Ramos (cell line): ENCODE data around the gene NEDD4L.

Experiments used
- in situ Hi-C: fragments of 300-500 bp; cut with MboI; formaldehyde crosslinking; loops from one replicate; pipeline ENCODE4 v1.14.3; 2022; ENCODE audit warnings: low sequenced_read_pairs; ENCODE audit not compliant: unreplicated experiment

The NEDD4L gene

DNA sequence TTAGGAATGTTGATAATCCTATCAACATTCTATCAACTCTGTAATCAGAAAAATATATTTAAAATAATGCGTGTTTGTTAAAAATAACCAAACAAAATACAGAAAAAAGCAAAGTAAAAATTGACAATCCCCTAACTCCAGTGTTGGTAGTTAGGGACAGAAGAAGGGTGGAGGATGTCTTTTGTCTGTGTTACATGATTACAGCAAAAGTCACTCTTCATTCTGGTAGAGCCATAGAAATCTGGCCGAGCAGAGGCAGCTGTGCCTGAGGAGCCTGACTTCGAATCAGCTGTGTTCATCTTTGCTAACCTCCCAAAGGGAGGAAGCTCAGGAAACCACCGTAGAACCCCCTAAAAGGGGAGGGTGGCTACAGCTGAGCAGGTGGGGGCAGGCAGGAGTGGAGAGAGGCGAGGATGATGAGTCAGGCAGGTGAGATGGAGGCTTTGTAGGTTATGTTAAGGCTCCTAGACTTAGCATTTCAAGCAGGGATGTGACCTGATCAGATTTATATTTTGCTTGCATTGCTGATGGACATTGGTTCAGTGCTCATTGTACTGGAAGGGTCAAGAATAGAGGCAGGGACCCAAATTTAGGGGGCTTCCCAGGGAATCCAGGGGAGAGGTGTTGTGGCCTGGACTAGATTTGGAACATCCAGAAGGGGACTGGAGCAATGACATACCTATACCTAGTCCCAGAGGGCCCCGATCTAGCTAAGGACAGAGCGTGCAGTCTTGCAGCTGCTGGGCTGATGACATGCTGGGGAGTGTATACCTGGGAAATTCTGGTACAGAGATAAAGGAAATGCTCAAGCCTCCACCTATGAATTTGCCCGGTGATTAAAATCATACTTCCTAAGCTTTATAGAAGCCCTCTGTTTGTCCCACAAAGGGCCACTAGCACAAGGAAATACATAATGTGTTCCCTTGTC, 95.7 kb downstream of the NEDD4L start:
- in situ Hi-C loops, result loop anchor here (25.0 kb wide), 1 partner anchor 102 kb away; the partner anchor contains the start of gene NEDD4L

DNA sequence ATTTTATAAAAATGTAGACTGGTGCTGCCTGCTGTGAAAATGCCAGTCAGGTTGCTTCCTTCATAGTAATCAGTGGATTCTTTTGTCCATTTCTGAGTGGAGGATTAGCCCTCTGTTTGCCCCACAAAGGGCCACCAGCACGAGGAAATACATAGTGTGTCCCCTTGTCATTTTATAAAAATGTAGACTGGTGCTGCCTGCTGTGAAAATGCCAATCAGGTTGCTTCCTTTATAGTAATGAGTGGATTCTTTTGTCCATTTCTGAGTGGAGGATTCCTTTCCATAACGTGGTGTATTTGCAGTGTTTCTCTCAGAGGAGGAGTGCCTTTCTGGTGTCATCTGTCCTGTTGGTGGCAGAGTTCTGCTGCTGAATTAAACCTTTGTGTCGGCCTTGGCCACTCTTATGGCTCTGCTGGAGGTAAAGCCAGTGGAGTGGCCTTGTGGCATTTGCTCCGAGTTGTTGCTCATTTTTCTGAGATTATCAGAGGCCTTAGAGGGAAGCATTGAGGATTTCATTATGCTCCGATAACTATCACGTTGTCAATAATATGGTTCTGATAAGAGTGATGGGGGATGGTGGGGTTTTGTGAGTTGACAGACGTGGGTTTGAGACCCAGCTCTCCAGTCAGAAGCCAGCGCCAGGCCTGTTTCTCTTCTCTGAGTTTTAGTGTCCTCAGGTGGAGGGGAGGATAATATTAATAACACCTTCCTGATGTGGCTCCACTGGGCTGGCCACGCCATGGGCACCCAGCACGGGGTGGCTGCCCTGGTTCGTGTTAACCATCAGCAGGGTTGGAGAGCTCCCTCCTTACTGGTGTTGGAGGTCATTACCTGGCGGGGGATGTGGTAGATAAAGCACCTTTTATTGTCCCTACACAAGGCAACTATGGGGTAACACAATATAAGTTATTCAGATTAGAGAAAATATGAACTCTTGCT, 96.6 kb downstream of the NEDD4L start:
- in situ Hi-C loops, result loop anchor here (25.0 kb wide), 1 partner anchor 103 kb away; the partner anchor contains the start of gene NEDD4L

DNA sequence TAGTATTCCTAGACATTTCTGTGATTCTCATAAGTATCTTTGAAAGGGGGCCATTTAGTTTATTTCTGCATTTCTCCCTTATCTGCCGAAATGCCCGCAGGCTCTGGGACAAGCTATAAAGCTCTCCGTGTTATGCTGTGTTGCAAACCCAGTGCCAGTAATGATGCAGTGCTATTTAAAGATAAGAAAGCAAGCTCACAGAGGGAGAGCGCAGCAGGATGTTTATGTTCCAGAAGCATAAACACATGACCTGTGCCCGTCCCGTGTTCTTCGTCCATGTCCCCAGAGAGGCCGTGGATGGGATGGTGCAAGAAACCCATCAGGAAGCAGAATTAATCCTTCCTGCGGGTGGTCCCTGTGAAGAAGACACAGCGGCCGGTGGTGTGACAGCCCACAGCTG, 99.4 kb downstream of the NEDD4L start:
- in situ Hi-C loops, result loop anchor here (25.0 kb wide), 1 partner anchor 106 kb away; the partner anchor contains the start of gene NEDD4L

DNA sequence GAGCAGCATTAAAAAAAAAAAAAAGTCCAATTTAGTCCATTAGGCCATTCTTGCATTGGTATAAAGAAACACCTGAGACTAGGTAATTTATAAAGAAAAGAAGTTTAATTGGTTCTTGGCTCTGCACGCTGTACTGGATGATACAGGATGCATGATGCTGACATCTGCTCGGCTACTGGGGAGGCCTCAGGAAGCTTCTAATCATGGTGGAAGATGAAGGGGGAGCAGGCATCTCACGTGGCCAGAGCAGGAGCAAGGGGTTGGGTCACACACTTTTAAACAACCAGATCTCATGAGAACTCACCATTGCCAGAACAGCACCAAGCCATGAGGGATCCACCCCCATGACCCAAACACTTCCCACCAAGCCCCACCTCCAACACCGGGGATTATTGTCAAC, 100.1 kb downstream of the NEDD4L start:
- in situ Hi-C loops, result loop anchor here (25.0 kb wide), 1 partner anchor 107 kb away; the partner anchor contains the start of gene NEDD4L

DNA sequence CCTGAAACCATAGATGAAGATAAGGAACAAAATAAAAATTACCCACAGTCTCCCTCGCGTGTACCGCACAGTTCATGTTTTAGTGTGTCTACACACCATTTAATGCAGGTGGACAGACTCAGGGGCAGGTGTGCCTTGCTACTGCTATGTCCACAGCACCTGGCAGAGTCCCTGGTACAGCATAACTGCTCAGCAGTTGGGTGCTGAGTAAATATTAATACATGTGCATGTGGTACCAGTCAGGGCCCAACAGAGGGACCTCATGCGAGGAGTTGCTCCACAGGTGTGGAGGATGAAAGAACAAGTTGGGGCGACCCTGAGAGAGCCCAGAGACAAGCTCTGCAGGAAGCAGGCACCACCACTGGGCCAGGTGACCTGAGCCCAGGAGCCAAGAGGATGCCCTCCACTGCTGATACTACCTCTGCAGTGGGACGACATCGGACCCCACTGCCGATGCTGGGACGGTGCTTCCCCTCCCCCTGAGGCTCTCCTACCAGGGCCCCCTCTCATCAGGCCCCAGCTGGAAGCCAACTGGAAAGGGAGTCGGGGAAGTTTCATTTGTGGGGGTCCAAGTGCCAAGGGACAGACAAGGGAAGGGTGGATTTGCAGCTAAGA, 100.8 kb downstream of the NEDD4L start:
- in situ Hi-C loops, result loop anchor here (25.0 kb wide), 1 partner anchor 107 kb away; the partner anchor contains the start of gene NEDD4L

DNA sequence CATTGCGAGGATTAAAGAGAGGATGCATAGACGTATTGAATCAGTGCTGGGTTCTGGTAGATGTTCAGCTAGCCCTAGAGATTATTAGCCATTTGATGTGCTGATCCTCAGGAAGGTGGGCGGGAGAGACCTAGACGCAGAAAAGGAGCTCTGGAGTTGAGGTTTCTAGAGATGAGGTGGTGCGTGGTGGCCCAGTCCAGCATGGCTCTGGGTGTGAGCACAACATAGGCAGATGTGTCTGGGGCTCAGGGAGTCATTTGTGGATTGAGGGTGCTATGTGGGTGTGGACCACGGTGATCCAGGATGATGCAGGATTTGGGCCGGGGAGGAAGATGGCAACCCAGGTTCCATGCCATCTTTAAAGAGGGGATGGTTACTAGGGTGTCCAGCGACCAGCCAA, 102.1 kb downstream of the NEDD4L start:
- in situ Hi-C loops, result loop anchor here (25.0 kb wide), 1 partner anchor 109 kb away; the partner anchor contains the start of gene NEDD4L

DNA sequence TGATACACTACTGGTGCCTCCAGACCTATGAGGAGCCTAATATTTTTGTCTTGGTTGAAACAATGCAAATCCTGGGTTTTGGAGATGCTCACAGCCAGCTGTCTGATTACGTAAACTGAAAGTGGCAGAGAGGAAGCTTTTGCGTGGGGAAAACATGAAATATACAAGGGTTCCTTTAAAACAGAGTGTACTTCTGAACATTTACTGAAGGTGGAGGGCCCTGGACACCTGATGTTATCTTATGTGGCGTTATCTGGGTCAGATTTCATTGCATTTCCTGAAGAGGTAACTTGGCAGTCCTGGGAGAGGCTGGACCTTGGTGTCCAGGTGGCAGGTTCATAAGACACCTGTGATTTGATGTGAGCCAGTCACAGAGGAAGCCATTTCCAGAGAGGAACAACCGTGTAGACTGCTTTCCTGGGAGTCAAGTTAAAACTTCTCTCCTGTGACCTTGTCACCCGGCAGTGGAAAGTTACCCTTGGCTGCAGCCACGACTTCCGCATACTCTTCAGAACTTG, 105.0 kb downstream of the NEDD4L start:
- in situ Hi-C loops, result loop anchor here (25.0 kb wide), 1 partner anchor 112 kb away; the partner anchor contains the start of gene NEDD4L

DNA sequence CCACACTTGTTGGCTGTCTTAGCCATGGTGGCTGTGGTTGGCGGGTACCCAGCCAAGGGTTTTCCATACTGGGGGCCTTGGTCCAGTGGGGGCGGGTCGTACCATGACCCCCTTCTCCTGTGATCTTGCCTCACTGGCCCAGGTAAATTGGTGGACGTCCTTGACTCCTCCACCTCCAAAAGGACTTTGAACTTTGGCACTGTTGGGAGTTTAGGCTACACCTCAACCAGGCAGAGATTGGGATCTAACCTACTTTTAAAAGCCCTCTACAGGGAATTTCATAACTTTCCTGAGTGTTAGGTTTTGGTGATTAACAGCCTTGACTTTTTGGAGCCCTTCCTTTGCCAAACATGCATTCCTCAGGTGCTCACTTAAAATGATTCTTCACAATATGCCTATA, 106.7 kb downstream of the NEDD4L start:
- in situ Hi-C loops, result no loop called here

DNA sequence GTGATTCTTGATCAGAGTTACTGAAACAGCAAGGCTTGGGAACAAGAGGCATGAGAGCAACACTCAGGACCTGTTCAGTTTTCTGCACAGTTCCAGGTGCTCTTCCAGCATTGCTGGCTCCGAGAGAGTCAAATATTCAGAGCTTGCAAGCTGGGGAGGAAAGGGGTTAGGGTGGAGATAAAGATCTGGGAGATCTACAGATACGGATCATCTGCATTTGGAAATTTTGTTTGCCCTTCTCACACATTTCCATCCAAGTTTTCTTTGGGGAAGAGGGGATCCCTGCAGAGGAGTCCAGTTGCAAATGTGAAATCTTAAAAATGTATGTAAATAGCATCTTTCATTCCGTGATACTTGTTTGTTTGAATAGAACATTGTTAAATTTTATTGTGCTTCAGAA, 108.2 kb downstream of the NEDD4L start:
- in situ Hi-C loops, result no loop called here

DNA sequence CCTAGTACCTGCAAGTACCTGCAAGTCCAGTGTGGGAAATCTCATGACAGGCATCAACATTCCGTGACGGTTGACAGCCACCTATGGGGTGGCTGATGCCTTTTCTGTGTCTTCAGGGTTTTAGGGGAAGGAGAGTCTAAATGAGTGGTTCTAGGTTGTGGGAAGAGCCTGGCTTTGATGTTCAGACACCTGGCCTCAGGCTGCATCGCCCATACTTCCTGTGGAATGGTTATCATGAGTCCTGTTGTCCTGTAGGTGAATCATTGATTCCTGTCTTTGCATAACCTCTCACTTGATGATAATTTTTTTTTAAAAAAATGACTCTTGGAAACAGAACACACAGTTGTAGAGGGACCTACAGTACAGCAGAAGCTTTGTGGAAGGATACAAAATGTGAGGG, 108.9 kb downstream of the NEDD4L start:
- in situ Hi-C loops, result no loop called here

DNA sequence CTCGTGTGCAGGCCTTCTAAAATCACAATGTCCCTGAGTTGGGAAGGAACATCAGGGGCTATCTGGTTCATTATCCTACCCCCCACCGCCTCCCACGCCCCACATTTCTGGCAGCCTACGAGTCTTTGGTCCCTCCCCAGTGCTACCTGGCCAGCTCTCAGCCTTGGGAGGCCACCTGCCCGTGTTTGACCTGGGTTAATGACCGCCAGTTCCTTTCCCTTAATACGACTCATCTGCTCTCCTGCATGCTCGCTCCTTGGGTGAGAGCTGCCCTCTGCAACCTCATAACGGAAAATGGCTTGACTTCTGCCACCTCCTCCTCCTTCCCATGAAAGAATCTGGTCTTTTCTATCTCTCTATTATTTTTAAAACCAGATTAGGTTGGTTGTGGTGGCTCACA, 112.5 kb downstream of the NEDD4L start:
- in situ Hi-C loops, result no loop called here

DNA sequence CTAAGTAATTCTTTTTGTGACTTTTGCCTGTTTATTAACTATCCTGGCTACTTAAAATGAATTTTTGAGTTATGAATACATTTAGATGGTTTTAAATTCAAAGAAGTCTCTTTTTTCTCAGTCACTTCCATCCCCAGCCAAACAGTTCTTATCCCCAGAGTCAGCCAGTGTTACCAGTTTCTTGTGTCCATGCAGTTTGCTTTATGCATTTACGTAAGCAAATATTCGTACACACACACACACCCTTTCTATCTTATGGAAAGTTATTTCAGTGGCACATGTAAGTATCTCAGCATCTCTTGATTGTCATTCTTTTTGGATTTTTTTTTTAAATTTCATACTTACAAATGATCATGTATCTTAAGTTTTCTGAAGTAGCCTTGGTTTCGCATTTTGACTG, 113.2 kb downstream of the NEDD4L start:
- in situ Hi-C loops, result no loop called here

DNA sequence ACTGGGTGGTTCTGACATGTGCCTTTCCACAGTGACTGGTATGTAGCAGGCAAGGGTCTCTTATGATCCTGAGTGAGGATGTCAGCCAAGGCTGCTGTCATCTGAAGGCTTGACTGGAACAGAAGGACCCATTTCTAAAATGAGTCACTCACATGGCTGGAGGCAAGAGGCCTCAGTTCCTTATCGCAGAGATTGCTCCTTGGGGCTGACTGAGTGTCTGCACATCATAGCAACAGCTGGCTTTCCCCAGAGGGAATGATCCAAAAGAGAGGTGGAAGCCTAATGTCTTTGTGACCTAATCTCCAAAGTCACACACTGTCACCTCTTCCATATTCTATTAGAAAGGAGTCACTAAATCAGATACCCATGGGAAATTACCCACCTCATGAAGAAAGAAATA, 114.0 kb downstream of the NEDD4L start:
- in situ Hi-C loops, result no loop called here

DNA sequence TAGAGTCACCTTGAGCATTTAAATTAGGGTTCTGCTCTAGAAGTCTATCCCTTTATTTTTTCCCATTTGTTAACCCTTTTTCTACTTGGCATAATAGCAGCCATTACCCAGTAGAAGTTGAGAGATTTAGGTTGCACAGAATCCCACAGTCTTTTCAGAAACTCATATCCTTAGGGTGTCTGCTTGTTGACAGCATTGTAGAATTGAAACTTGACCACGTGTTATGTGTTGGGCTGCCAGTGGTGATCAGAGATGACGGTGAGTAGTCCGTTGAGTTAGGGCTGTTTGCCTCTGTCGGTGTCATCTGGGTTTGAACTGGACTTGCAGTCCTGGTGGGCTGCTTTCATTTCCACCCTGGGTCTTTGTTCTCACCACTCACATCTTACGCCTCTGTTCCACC, 114.4 kb downstream of the NEDD4L start:
- in situ Hi-C loops, result no loop called here

DNA sequence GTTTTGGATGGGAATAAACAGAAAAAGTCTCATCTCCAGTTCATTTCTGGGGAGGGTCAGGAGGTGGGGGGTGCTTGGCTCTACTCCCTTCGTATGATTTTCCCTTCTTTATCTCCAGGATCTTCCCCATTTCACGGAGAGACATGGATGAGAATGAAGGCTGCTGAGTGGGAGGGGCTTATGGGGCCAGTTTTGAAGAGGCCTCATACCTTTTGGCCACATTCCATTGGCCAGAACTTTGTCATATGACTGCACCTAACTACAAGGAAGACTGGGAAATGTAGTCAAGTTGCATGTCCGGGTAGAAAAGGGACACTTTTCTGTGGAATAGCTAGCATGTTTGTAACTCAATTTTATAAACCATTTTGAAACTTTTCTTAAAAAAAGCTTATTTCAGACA, 117.6 kb downstream of the NEDD4L start:
- in situ Hi-C loops, result no loop called here

DNA sequence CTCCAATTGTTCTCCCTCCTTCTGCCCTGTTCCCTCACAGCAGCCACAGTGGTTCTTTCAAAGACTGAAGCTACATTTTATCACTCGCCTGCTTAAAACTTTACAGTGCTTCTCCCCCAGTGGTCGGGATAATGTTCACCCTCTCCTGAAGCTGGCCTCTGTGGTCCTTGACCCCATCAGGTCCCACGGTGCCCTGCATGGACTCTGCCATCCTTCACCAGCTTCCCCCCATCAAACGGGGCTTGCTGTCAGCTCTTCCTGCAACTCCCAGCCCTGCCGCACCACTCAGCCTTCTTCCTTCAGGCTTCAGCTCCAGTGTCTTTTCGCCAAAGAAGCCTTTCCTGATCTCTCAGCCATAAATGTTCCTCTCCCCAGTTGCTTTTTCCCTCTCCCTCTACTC, 118.1 kb downstream of the NEDD4L start:
- in situ Hi-C loops, result no loop called here

DNA sequence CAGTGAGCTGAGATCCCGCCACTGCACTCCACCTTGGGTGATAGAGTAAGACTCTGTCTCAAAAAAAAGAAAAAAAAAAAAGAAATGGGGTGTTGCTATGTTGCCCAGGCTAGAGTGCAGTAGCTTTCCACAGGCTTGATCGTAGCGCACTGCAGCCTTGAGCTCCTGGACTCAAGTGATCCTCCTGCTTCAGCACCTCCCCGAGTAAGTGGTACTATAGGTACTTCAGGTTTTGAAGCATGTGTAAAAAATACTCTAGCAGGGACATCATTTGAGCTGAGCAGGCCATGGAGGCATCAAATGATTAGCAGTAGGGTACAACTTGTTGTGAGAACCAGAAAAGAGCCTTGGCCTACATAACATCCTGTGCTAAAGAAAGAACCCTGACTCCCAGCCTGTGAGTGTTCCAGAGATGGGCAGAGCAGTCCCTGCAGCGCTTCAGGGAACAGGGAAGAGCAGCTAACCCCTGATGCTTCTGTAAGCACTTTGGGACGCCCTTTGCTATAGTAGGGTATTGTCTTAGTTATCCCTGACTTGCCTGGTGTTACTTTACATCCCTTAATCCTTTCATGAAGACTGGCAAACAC, 119.1 kb downstream of the NEDD4L start:
- in situ Hi-C loops, result no loop called here

DNA sequence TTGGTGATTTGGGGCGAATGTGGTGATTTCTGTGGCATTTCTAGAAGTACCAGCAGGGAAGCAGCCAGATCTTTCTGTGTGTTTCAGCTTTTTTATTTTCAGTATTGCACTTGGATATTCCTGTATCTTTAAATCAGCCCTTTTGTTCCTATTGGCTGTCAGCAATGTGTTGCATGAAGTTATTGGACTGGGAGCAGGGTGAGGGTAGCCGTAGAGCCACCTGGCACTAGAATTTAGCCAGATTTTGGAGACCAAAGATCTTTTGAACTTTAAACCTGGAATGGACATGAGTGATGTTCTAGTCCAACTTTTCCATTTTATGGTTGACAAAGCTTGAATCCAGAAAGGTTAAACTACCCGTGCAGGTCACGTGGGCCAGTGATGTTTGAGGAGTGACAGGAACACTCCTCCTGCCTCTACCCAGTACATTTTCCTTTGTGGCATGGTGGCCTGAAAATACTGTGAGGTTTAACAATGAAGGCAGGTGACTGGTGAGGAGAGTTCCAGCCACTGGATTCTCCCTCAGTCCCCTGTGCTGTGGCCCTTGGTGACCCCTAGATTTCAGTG, 122.3 kb downstream of the NEDD4L start:
- in situ Hi-C loops, result no loop called here

DNA sequence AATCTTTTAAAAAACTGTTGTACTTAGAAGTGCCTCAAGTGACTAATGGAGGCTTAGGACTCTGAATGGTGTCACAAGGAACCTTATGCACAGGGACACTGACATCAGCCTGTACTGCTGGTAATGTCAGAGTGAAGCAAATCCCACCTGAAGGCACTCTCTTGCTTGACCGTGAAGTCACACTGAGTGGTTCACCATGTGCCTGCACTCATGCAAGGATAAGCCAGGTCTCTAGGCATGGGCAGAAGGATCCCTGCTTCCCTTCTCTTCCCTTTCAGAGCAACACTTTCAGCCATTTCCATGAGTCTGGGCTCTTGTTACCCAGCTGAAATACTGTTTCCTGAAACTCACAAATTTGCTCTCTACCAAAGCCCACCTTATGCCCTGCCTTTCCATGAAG, 123.0 kb downstream of the NEDD4L start:
- in situ Hi-C loops, result no loop called here
